ENCODE data around the gene FANCD2.
"Not testable (repeated sequence)": the region's sequence is repeated elsewhere in the genome, so short reads cannot be mapped to it uniquely, and the experiment has no call there.

DNA sequence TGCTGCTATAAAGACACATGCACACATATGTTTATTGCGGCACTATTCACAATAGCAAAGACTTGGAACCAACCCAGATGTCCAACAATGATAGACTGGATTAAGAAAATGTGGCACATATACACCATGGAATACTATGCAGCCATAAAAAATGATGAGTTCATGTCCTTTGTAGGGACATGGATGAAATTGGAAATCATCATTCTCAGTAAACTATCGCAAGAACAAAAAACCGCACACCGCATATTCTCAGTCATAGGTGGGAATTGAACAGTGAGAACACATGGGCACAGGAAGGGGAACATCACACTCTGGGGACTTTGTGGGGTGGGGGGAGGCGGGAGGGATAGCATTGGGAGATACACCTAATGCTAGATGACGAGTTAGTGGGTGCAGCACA, 26.8 kb downstream of the FANCD2 start:
- TF ChIP-seq, protein P1, sequence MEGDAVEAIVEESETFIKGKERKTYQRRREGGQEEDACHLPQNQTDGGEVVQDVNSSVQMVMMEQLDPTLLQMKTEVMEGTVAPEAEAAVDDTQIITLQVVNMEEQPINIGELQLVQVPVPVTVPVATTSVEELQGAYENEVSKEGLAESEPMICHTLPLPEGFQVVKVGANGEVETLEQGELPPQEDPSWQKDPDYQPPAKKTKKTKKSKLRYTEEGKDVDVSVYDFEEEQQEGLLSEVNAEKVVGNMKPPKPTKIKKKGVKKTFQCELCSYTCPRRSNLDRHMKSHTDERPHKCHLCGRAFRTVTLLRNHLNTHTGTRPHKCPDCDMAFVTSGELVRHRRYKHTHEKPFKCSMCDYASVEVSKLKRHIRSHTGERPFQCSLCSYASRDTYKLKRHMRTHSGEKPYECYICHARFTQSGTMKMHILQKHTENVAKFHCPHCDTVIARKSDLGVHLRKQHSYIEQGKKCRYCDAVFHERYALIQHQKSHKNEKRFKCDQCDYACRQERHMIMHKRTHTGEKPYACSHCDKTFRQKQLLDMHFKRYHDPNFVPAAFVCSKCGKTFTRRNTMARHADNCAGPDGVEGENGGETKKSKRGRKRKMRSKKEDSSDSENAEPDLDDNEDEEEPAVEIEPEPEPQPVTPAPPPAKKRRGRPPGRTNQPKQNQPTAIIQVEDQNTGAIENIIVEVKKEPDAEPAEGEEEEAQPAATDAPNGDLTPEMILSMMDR (conservative IDR thresholded peaks at IDR 0.05 in 1 of 2, IDR thresholded peaks at IDR 0.05 in 1 of 2; ENCODE audit: low read depth in 1 of 2, low read length in 2 of 2), result not testable (repeated sequence)
- TF ChIP-seq EZH2 (IDR thresholded peaks at IDR 0.05; ENCODE audit: low read length, missing control alignments), result not testable (repeated sequence)
